HEK293 (cell line): ENCODE data around the gene FOXM1.

ENCODE experiments used
- BCL11A ChIP-seq: fragments of 450-650 bp; formaldehyde crosslinking; IDR thresholded peaks from 2 replicates; pipeline ENCODE4 v1.5.1; 2016; ENCODE audit warnings: low read depth, missing biosample characterization, missing genetic modification characterization
- GLIS1 ChIP-seq: fragments of 450-650 bp; formaldehyde crosslinking; IDR thresholded peaks from 2 replicates; pipeline ENCODE4 v1.5.1; 2016; ENCODE audit warnings: missing biosample characterization, missing genetic modification characterization
- GLIS2 ChIP-seq: fragments of 450-650 bp; formaldehyde crosslinking; IDR thresholded peaks from 2 replicates; pipeline ENCODE4 v1.5.1; 2016; ENCODE audit warnings: missing biosample characterization, missing genetic modification characterization
- HOXC10 ChIP-seq: sonication (generic); formaldehyde crosslinking; IDR thresholded peaks from 2 replicates; pipeline ENCODE4 v1.8.1; 2023; ENCODE audit warnings: mild to moderate bottlenecking, missing genetic modification reagents
- HOXD13 ChIP-seq: sonication (generic); formaldehyde crosslinking; IDR thresholded peaks from 2 replicates; pipeline ENCODE4 v1.8.0; 2022; ENCODE audit warnings: missing genetic modification reagents, borderline replicate concordance
- KLF1 ChIP-seq: fragments of 450-650 bp; formaldehyde crosslinking; IDR thresholded peaks from 2 replicates; pipeline ENCODE4 v1.5.1; 2016; ENCODE audit warnings: missing biosample characterization, missing genetic modification characterization
- OVOL3 ChIP-seq: fragments of 450-650 bp; formaldehyde crosslinking; IDR thresholded peaks from 2 replicates; pipeline ENCODE4 v1.5.1; 2016; ENCODE audit warnings: missing biosample characterization, missing genetic modification characterization
- SCRT1 ChIP-seq: fragments of 450-650 bp; formaldehyde crosslinking; IDR thresholded peaks from 2 replicates; pipeline ENCODE4 v1.5.1; 2016; ENCODE audit warnings: missing biosample characterization, missing genetic modification characterization, borderline replicate concordance
- WT1 ChIP-seq: fragments of 450-650 bp; formaldehyde crosslinking; IDR thresholded peaks from 2 replicates; pipeline ENCODE4 v1.5.1; 2016; ENCODE audit warnings: missing biosample characterization, missing genetic modification characterization
- ZBTB11 ChIP-seq: fragments of 450-650 bp; formaldehyde crosslinking; conservative IDR thresholded peaks from 2 replicates; pipeline ENCODE4 v1.5.1; 2016; ENCODE audit warnings: low read depth, missing biosample characterization, missing genetic modification characterization
- ZBTB7A ChIP-seq: fragments of 450-650 bp; formaldehyde crosslinking; IDR thresholded peaks from 2 replicates; pipeline ENCODE4 v1.5.1; 2016; ENCODE audit warnings: low read depth, missing biosample characterization, missing genetic modification characterization
- ZFP69B ChIP-seq: fragments of 450-650 bp; formaldehyde crosslinking; IDR thresholded peaks from 2 replicates; pipeline ENCODE4 v1.5.1; 2016; ENCODE audit warnings: missing biosample characterization, missing genetic modification characterization
- ZNF10 ChIP-seq: fragments of 450-650 bp; formaldehyde crosslinking; IDR thresholded peaks from 2 replicates; pipeline ENCODE4 v1.5.1; 2017; ENCODE audit warnings: missing biosample characterization, missing genetic modification characterization
- ZNF112 ChIP-seq: fragments of 450-650 bp; formaldehyde crosslinking; IDR thresholded peaks from 2 replicates; pipeline ENCODE4 v1.5.0; 2017; ENCODE audit warnings: missing biosample characterization, missing genetic modification characterization
- ZNF133 ChIP-seq: fragments of 450-650 bp; formaldehyde crosslinking; IDR thresholded peaks from 2 replicates; pipeline ENCODE4 v1.5.1; 2016; ENCODE audit warnings: missing biosample characterization, missing genetic modification characterization
- ZNF140 ChIP-seq: fragments of 450-650 bp; formaldehyde crosslinking; IDR thresholded peaks from 2 replicates; pipeline ENCODE4 v1.5.1; 2016; ENCODE audit warnings: missing biosample characterization, missing genetic modification characterization
- ZNF155 ChIP-seq: fragments of 450-650 bp; formaldehyde crosslinking; IDR thresholded peaks from 2 replicates; pipeline ENCODE4 v1.5.1; 2016; ENCODE audit warnings: missing biosample characterization, missing genetic modification characterization
- ZNF214 ChIP-seq: fragments of 450-650 bp; formaldehyde crosslinking; IDR thresholded peaks from 2 replicates; pipeline ENCODE4 v1.5.1; 2017; ENCODE audit warnings: missing biosample characterization, mild to moderate bottlenecking, missing genetic modification characterization, borderline replicate concordance
- ZNF239 ChIP-seq: fragments of 450-650 bp; formaldehyde crosslinking; IDR thresholded peaks from 2 replicates; pipeline ENCODE4 v1.5.1; 2016; ENCODE audit warnings: missing biosample characterization, missing genetic modification characterization
- ZNF398 ChIP-seq: fragments of 450-650 bp; formaldehyde crosslinking; IDR thresholded peaks from 2 replicates; pipeline ENCODE4 v1.5.1; 2017; ENCODE audit warnings: missing biosample characterization, missing genetic modification characterization
- ZNF416 ChIP-seq: fragments of 450-650 bp; formaldehyde crosslinking; IDR thresholded peaks from 2 replicates; pipeline ENCODE4 v1.5.1; 2016; ENCODE audit warnings: missing biosample characterization, missing genetic modification characterization
- ZNF426 ChIP-seq: fragments of 450-650 bp; formaldehyde crosslinking; IDR thresholded peaks from 2 replicates; pipeline ENCODE4 v1.5.1; 2017; ENCODE audit warnings: missing biosample characterization, missing genetic modification characterization, mild to moderate bottlenecking, inconsistent platforms, moderate library complexity
- ZNF510 ChIP-seq: fragments of 450-650 bp; formaldehyde crosslinking; IDR thresholded peaks from 2 replicates; pipeline ENCODE4 v1.5.1; 2018; ENCODE audit warnings: mild to moderate bottlenecking, missing genetic modification characterization, missing biosample characterization; ENCODE audit not compliant: insufficient replicate concordance
- ZNF513 ChIP-seq: fragments of 450-650 bp; IDR thresholded peaks from 2 replicates; pipeline ENCODE4 v1.5.1; 2018; ENCODE audit warnings: missing biosample characterization, missing genetic modification characterization
- ZNF548 ChIP-seq: fragments of 450-650 bp; formaldehyde crosslinking; IDR thresholded peaks from 2 replicates; pipeline ENCODE4 v1.5.1; 2016; ENCODE audit warnings: missing biosample characterization, missing genetic modification characterization
- ZNF580 ChIP-seq: fragments of 450-650 bp; formaldehyde crosslinking; IDR thresholded peaks from 2 replicates; pipeline ENCODE4 v1.5.1; 2016; ENCODE audit warnings: missing biosample characterization, missing genetic modification characterization
- ZNF600 ChIP-seq: fragments of 450-650 bp; formaldehyde crosslinking; IDR thresholded peaks from 2 replicates; pipeline ENCODE4 v1.5.1; 2016; ENCODE audit warnings: missing biosample characterization, missing genetic modification characterization
- ZNF610 ChIP-seq: fragments of 450-650 bp; formaldehyde crosslinking; IDR thresholded peaks from 2 replicates; pipeline ENCODE4 v1.5.1; 2016; ENCODE audit warnings: missing biosample characterization, missing genetic modification characterization, borderline replicate concordance
- ZNF624 ChIP-seq: fragments of 450-650 bp; formaldehyde crosslinking; IDR thresholded peaks from 2 replicates; pipeline ENCODE4 v1.5.1; 2017; ENCODE audit warnings: missing biosample characterization, missing genetic modification characterization
- ZNF707 ChIP-seq: fragments of 450-650 bp; formaldehyde crosslinking; IDR thresholded peaks from 2 replicates; pipeline ENCODE4 v1.5.1; 2016; ENCODE audit warnings: missing biosample characterization, missing genetic modification characterization
- ZNF768 ChIP-seq: fragments of 450-650 bp; formaldehyde crosslinking; IDR thresholded peaks from 2 replicates; pipeline ENCODE4 v1.5.1; 2018; ENCODE audit warnings: missing biosample characterization, mild to moderate bottlenecking, missing genetic modification characterization
- ZNF792 ChIP-seq: fragments of 450-650 bp; formaldehyde crosslinking; IDR thresholded peaks from 2 replicates; pipeline ENCODE4 v1.5.1; 2016; ENCODE audit warnings: missing biosample characterization, missing genetic modification characterization
- ZSCAN5A ChIP-seq: fragments of 450-650 bp; formaldehyde crosslinking; IDR thresholded peaks from 2 replicates; pipeline ENCODE4 v1.5.1; 2016; ENCODE audit warnings: missing biosample characterization, missing genetic modification characterization

FOXM1 gene

GRCh38 chr12:2812290-2813213, 64.4 kb downstream of the FOXM1 start, which contains the start of gene ITFG2 (continued):
- no peak for TF ChIP-seq ZBTB7A (tag by site-specific recombination)
- TF ChIP-seq ZNF214, result no peak
- peak; percentile 76 for TF ChIP-seq ZBTB11 (tag by site-specific recombination)
- no peak for TF ChIP-seq ZNF140
- peak; percentile 71; the same call in 1 of the 2 replicates for TF ChIP-seq BCL11A (tag by site-specific recombination)
- peak; percentile 76 for TF ChIP-seq KLF1 (tag by site-specific recombination)
- TF ChIP-seq ZNF768 (tag by site-specific recombination), result no peak
- TF ChIP-seq ZNF624 (tag by site-specific recombination), result no peak
- no peak for TF ChIP-seq ZNF155 (tag by site-specific recombination)
- no peak for TF ChIP-seq HOXC10 (CRISPR knock-in tag)
- TF ChIP-seq ZNF112 (tag by site-specific recombination), result no peak
- peak; percentile 90 for TF ChIP-seq GLIS2 (tag by site-specific recombination)
- peak; percentile 86; the same call in 1 of the 2 replicates for TF ChIP-seq ZNF10 (tag by site-specific recombination)
- no peak for TF ChIP-seq ZNF510 (tag by site-specific recombination)
- TF ChIP-seq WT1, result peak; percentile 96
- no peak for TF ChIP-seq ZNF398 (tag by site-specific recombination)
- no peak for TF ChIP-seq ZNF426 (tag by site-specific recombination)
- no peak for TF ChIP-seq ZNF707 (tag by site-specific recombination)
- no peak for TF ChIP-seq ZNF416
- TF ChIP-seq ZNF548, result no peak
- no peak for TF ChIP-seq ZNF239 (tag by site-specific recombination)
- peak; percentile 96 for TF ChIP-seq OVOL3 (tag by site-specific recombination)
- no peak for TF ChIP-seq ZNF513 (tag by site-specific recombination)
- peak; percentile 93 for TF ChIP-seq ZNF580 (tag by site-specific recombination)
- peak; percentile 94 for TF ChIP-seq ZSCAN5A (tag by site-specific recombination)
- TF ChIP-seq HOXD13 (CRISPR knock-in tag), result no peak
- peak; percentile 93 for TF ChIP-seq ZNF610 (tag by site-specific recombination)
- TF ChIP-seq SCRT1 (tag by site-specific recombination), result no peak
- TF ChIP-seq ZNF133 (tag by site-specific recombination), result no peak
- TF ChIP-seq ZFP69B (tag by site-specific recombination), result peak; percentile 91
- TF ChIP-seq ZNF600 (tag by site-specific recombination), result peak; percentile 98
- peak; percentile 96 for TF ChIP-seq GLIS1 (tag by site-specific recombination)
- TF ChIP-seq ZNF792 (tag by site-specific recombination), result peak; percentile 61; the same call in 1 of the 2 replicates
